ENCODE measurements around the gene PAM.
A peak's percentile ranks its signal among the peaks of the same experiment; 100 is the strongest.
"Not testable (repeated sequence)": the region's sequence is repeated elsewhere in the genome, so short reads cannot be mapped to it uniquely, and the experiment has no call there.

Gene PAM

GRCh38 chr5:103057208-103058130, 302.4 kb downstream of the PAM start:
- FAIRE-seq (peak; percentile 75), DNase-seq (ENCODE audit: insufficient read length, low spot score) (no peak)
- TF ChIP-seq TAF1 (IDR thresholded peaks at IDR 0.05; ENCODE audit: low read depth, low read length) (no peak), PAX5 (IDR thresholded peaks at IDR 0.05; ENCODE audit: insufficient read depth, low read length, severe bottlenecking) (no peak)

GRCh38 chr5:103059525-103059924, 304.4 kb downstream of the PAM start:
- FAIRE-seq, result no peak
- no peak for TF ChIP-seq SPI1 (IDR thresholded peaks at IDR 0.05; ENCODE audit: low read depth, low read length)
- TF ChIP-seq POLR2AphosphoS5 (IDR thresholded peaks at IDR 0.05; ENCODE audit: low read depth, low read length), result no peak
- DNase-seq (ENCODE audit: insufficient read length, low spot score), result no peak

- FAIRE-seq, result no peak
- no peak for DNase-seq (ENCODE audit: insufficient read length, low spot score)
- no peak for TF ChIP-seq POU2F2 (IDR thresholded peaks at IDR 0.05; ENCODE audit: low read depth, low read length)
- no peak for TF ChIP-seq SPI1 (IDR thresholded peaks at IDR 0.05; ENCODE audit: low read depth, low read length)
These were observed 305.4 kb downstream of the PAM start for GRCh38 chr5:103060424-103060954.

GRCh38 chr5:103066326-103066725, 311.2 kb downstream of the PAM start:
- no peak for TF ChIP-seq POLR2A (IDR thresholded peaks at IDR 0.05; ENCODE audit: low read depth, low read length)
- TF ChIP-seq SPI1 (IDR thresholded peaks at IDR 0.05; ENCODE audit: low read depth, low read length), result no peak
- no peak for FAIRE-seq

GRCh38 chr5:103073500-103073899, 318.4 kb downstream of the PAM start:
- FAIRE-seq; DNase-seq (ENCODE audit: insufficient read length, low spot score): not testable (repeated sequence)

More at GRCh38 chr5:103066326-103066725, 311.2 kb downstream of the PAM start:
- no peak for DNase-seq (ENCODE audit: insufficient read length, low spot score)

GRCh38 chr5:103075442-103075841, 320.3 kb downstream of the PAM start:
- FAIRE-seq (no peak), DNase-seq (ENCODE audit: insufficient read length, low spot score) (no peak)
- TF ChIP-seq POLR2A (IDR thresholded peaks at IDR 0.05; ENCODE audit: low read depth, low read length) (no peak), POLR2AphosphoS5 (IDR thresholded peaks at IDR 0.05; ENCODE audit: low read depth, low read length) (no peak), PAX5 (IDR thresholded peaks at IDR 0.05; ENCODE audit: insufficient read depth, low read length, severe bottlenecking) (no peak), POU2F2 (IDR thresholded peaks at IDR 0.05; ENCODE audit: low read depth, low read length) (no peak)

Data from GM12891 (cell line).